A549 (cell line): ENCODE data around the gene PUDP. TPM values are rescaled to one million over a fixed set of nuclear protein-coding genes. Genes with fewer than 3 reads are reported as not detected.

Experiments used
- ATAC-seq, 2 experiments: fragments of 200-7000 bp in 1 of 2; fragments of >200 bp in 1 of 2; cut with Nextera tagmentation in 1 of 2; cut with Tn5 transposase in 1 of 2; 3 replicates each; pipeline versions ENCODE4 v1.8.0 to v1.9.1; 2018 to 2020; ENCODE audit warnings: mild to moderate bottlenecking in 1 of 2, moderate library complexity in 1 of 2
- CTCF ChIA-PET: fragments of 300-600 bp; sonication (Branson Sonifier 250); formaldehyde crosslinking; extraction: SDS; loops from one replicate; lab custom pipeline; 2021; ENCODE audit warnings: antibody characterized with exemption, inconsistent platforms; lab: Yijun Ruan, JAX
- POLR2A ChIA-PET: fragments of 350-600 bp; formaldehyde crosslinking; extraction: SDS; loops from one replicate; lab custom pipeline; 2021; ENCODE audit warnings: antibody characterized with exemption, inconsistent platforms; lab: Yijun Ruan, JAX
- DNase-seq, 2 experiments: peaks; one replicate each; pipeline versions ENCODE4 v3.0.0 to v3.0.0-alpha.2; 2011 to 2016; ENCODE audit warnings: low read depth in 1 of 2, low spot score in 1 of 2
- FAIRE-seq: peaks from 2 replicates; lab custom pipeline; 2011; peaks lifted over from hg19 to GRCh38; lab: Jason Lieb, UNC
- H3K27ac ChIP-seq, 2 experiments: fragments of >200 bp; sonication (Bioruptor Twin); formaldehyde crosslinking; 3 replicates each; pipeline ENCODE4 v1.5.1; 2016 to 2017
- H3K4me1 ChIP-seq: fragments of >200 bp; sonication (Bioruptor Twin); formaldehyde crosslinking; 3 replicates; pipeline ENCODE4 v1.6.1; 2016
- H3K4me2 ChIP-seq: fragments of >200 bp; sonication (Bioruptor Twin); formaldehyde crosslinking; 3 replicates; pipeline ENCODE4 v1.6.1; 2016
- H3K4me3 ChIP-seq: fragments of >200 bp; sonication (Bioruptor Twin); formaldehyde crosslinking; 3 replicates; pipeline ENCODE4 v1.5.1; 2016
- H3K9me3 ChIP-seq: fragments of >200 bp; sonication (Bioruptor Twin); formaldehyde crosslinking; 3 replicates; pipeline ENCODE4 v1.6.1; 2016
- ATOH8 ChIP-seq: fragments of 250-450 bp; sonication (Bioruptor Pico); IDR thresholded peaks from 2 replicates; pipeline ENCODE4 v1.5.0; 2020; ENCODE audit warnings: low read depth, mild to moderate bottlenecking, moderate library complexity
- BCL3 ChIP-seq: fragments of >200 bp; sonication (Bioruptor Twin); formaldehyde crosslinking; IDR thresholded peaks from 3 replicates; pipeline ENCODE4 v1.6.1; 2016
- BHLHE40 ChIP-seq: IDR thresholded peaks from 2 replicates; pipeline ENCODE4 v1.6.1; 2012; ENCODE audit warnings: low read depth, low read length, inconsistent platforms
- CBX2 ChIP-seq: fragments of 200-600 bp; sonication (generic); IDR thresholded peaks from 2 replicates; pipeline ENCODE4 v1.6.1; 2016; ENCODE audit warnings: low read depth, mild to moderate bottlenecking, borderline replicate concordance
- CHD4 ChIP-seq: fragments of 200-600 bp; sonication (generic); IDR thresholded peaks from 2 replicates; pipeline ENCODE4 v1.6.1; 2016; ENCODE audit warnings: antibody characterized with exemption, mild to moderate bottlenecking, borderline replicate concordance
- E2F6 ChIP-seq: IDR thresholded peaks from 2 replicates; pipeline ENCODE4 v1.6.1; 2012; ENCODE audit warnings: low read depth, borderline replicate concordance
- EHMT2 ChIP-seq: fragments of 200-600 bp; sonication (generic); IDR thresholded peaks from 2 replicates; pipeline ENCODE4 v1.6.1; 2016; ENCODE audit warnings: antibody characterized with exemption, low read depth, mild to moderate bottlenecking, moderate library complexity
- ESRRA ChIP-seq: fragments of 150-350 bp; IDR thresholded peaks from 2 replicates; pipeline ENCODE4 v1.6.1; 2014; ENCODE audit warnings: mild to moderate bottlenecking, low read length, borderline replicate concordance
- FOXS1 ChIP-seq: fragments of 250-450 bp; sonication (Bioruptor Pico); IDR thresholded peaks from 2 replicates; pipeline ENCODE4 v1.5.0; 2020; ENCODE audit warnings: mild to moderate bottlenecking, moderate library complexity
- GATA3 ChIP-seq: IDR thresholded peaks from 2 replicates; pipeline ENCODE4 v1.6.1; 2012; ENCODE audit warnings: borderline replicate concordance
- HDAC2 ChIP-seq: fragments of 200-600 bp; sonication (generic); IDR thresholded peaks from 2 replicates; pipeline ENCODE4 v1.6.1; 2016
- HMGXB4 ChIP-seq: fragments of 250-450 bp; sonication (Bioruptor Pico); IDR thresholded peaks from 2 replicates; pipeline ENCODE4 v1.5.0; 2021; ENCODE audit warnings: mild to moderate bottlenecking, moderate library complexity, borderline replicate concordance
- HOXA7 ChIP-seq: fragments of 250-450 bp; sonication (Bioruptor Pico); IDR thresholded peaks from 2 replicates; pipeline ENCODE4 v1.5.0; 2020; ENCODE audit warnings: mild to moderate bottlenecking, moderate library complexity
- MAZ ChIP-seq: fragments of 150-350 bp; IDR thresholded peaks from 2 replicates; pipeline ENCODE4 v1.6.1; 2014; ENCODE audit warnings: antibody characterized with exemption, low read depth, low read length, borderline replicate concordance
- NPAS2 ChIP-seq: fragments of 250-450 bp; sonication (Bioruptor Pico); IDR thresholded peaks from 2 replicates; pipeline ENCODE4 v1.8.0; 2022; ENCODE audit warnings: mild to moderate bottlenecking, moderate library complexity, borderline replicate concordance
- NR3C1 ChIP-seq: fragments of >200 bp; sonication (Bioruptor Twin); formaldehyde crosslinking; IDR thresholded peaks from 3 replicates; pipeline ENCODE4 v1.6.1; 2017
- PBX3 ChIP-seq: IDR thresholded peaks from 2 replicates; pipeline ENCODE4 v1.6.1; 2012
- REST ChIP-seq: fragments of 200-600 bp; sonication (generic); IDR thresholded peaks from 2 replicates; pipeline ENCODE4 v1.6.1; 2016; ENCODE audit warnings: antibody characterized with exemption, mild to moderate bottlenecking, moderate library complexity
- RNF2 ChIP-seq: fragments of 200-600 bp; sonication (generic); IDR thresholded peaks from 2 replicates; pipeline ENCODE4 v1.6.1; 2016; ENCODE audit warnings: low read depth, mild to moderate bottlenecking, antibody characterized with exemption, moderate library complexity, borderline replicate concordance
- SREBF2 ChIP-seq: fragments of 450-650 bp; IDR thresholded peaks from 2 replicates; pipeline ENCODE4 v1.6.1; 2014; ENCODE audit warnings: mild to moderate bottlenecking, moderate library complexity
- TP53 ChIP-seq: fragments of 250-450 bp; sonication (Bioruptor Pico); IDR thresholded peaks from 2 replicates; pipeline ENCODE4 v1.5.0; 2021; ENCODE audit warnings: mild to moderate bottlenecking, moderate library complexity
- ZC3H11A ChIP-seq: fragments of 450-650 bp; IDR thresholded peaks from 2 replicates; pipeline ENCODE4 v1.6.1; 2014; ENCODE audit warnings: antibody characterized with exemption, mild to moderate bottlenecking
- WGBS: methylation state at CpG from one replicate; pipeline ENCODE4 v1.1.6; 2017; ENCODE audit errors: missing lambda C conversion rate; 5-methylcytosine and 5-hydroxymethylcytosine counted together
- polyA plus RNA-seq, 4 experiments: library from polyadenylated mRNA; depleted of rRNA in 3 of 4; stranded (reverse); fragments of >200 nt; fragmentation: RNase III in 1 of 4; extraction: RNeasy Plus Mini Kit Qiagen cat#74134 plus additional on column Dnase treatment in 1 of 4; gene quantifications; 2 replicates in 3 of 4; 3 replicates in 1 of 4; pipeline ENCODE4 v1.2.3, GENCODE V29; 2011 to 2017

Gene PUDP
- polyA plus RNA-seq, 2 of the 4 experiments (the other 2 are of a cell fraction), result 26.2 to 50.7 TPM

- DNase-seq, result no peak
- H3K4me1 ChIP-seq, result no peaks in the 10 kb centered on the region
- TF ChIP-seq ESRRA (no peak), BHLHE40 (no peak), CHD4 (no peak)
- ATAC-seq, result no peak
- no peak for FAIRE-seq
- WGBS, result 90% methylated on average over 3 of the region's 3 CpGs
- no peak overlapping the region for H3K4me2 ChIP-seq
- ChIA-PET POLR2A (no interaction called here), CTCF (interaction anchor here (1.1 kb wide), 1 partner anchor 113 kb away, joined by 3 read pairs; no protein-coding TSS in a partner anchor)
- H3K4me3 ChIP-seq, result no peak overlapping the region
- no peaks in the 10 kb centered on the region for H3K9me3 ChIP-seq
- no peak overlapping the region for H3K27ac ChIP-seq
Measured at GRCh38 chrX:7071390-7071789, 76.6 kb downstream of the PUDP start.

GRCh38 chrX:7069556-7069955 is 78.4 kb downstream of the PUDP start:
- no peak overlapping the region for H3K4me3 ChIP-seq
- TF ChIP-seq EHMT2 (no peak), GATA3 (no peak), SREBF2 (no peak), RNF2 (no peak), BCL3 (no peak), ZC3H11A (no peak), HDAC2 (no peak), HOXA7 (CRISPR knock-in tag) (no peak), FOXS1 (CRISPR knock-in tag) (no peak), NR3C1 (no peak), HMGXB4 (CRISPR knock-in tag) (no peak), PBX3 (no peak), NPAS2 (no peak), ATOH8 (CRISPR knock-in tag) (no peak), CBX2 (no peak), MAZ (no peak), REST (no peak), TP53 (CRISPR knock-in tag) (no peak), E2F6 (no peak)
- TF ChIP-seq, all 56 proteins: peak for 0
- Histone ChIP-seq H3K27ac (no peak overlapping the region), H3K4me1 (no peaks in the 10 kb centered on the region), H3K4me2 (no peak overlapping the region), H3K9me3 (no peaks in the 10 kb centered on the region)
- FAIRE-seq, result no peak
- ChIA-PET POLR2A (no interaction called here), CTCF (no interaction called here)
- WGBS, result 91% methylated on average over 2 of the region's 2 CpGs
- no peak for ATAC-seq
- DNase-seq, result no peak
